GM18499 (cell line): ENCODE measurements around the gene HSD11B1.

ENCODE experiments used
- ATAC-seq: cut with Tn5 transposase; IDR thresholded peaks from one replicate; pipeline ENCODE4 v1.9.1; 2021; ENCODE audit warnings: moderate number of reproducible peaks; ENCODE audit not compliant: insufficient read depth, unreplicated experiment

Gene HSD11B1

DNA sequence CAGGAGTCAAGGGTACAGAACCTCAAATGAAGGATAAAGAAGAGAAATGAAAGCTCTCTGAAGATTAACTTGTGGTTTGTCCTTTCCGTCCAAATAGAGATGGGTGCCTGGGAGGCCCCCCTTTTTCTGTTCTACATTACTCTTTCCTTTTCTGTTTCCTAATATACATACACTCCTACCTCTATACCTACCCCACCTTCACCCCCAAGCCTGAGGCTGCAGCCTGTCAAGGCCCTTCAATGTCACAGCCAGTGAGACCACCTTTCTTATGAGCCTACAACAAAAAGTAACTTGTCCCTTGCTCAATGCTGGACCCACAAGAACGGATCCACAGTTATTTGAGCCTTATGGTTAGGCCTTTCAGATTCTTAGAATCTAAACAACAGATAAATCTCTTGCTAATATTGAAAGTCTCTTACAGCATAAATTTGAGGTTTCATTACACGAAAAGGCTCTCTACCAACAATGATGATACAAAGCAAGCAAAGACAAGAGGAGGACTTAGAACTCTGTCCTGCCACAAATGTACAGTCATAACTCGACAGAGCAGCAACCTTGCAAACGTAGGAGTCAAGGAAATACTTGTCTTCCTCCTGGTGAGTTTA, 47.1 kb downstream of the HSD11B1 start:
- ATAC-seq = peak; percentile 28

DNA sequence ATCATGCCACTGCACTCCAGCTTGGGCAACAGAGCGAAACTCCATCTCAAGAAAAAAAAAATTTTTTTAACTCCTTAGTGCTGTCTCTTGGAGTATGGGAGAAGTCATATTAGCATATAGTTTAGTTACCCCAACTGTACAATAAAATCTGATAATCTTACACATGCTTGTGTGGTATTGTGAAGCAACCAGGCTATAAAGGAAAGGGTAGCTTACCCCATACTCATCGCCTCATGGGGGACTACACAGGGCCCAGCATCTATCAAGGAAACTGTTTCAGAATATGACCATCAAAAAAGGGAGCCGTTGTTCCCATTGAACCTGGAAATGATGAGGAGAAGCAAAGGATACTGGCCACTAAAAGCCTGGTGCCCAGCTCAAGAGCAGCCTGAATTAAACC, 48.2 kb downstream of the HSD11B1 start:
- ATAC-seq = no peak

GRCh38 chr1:209755256-209755655, 50.6 kb downstream of the HSD11B1 start:
- ATAC-seq = no peak

DNA sequence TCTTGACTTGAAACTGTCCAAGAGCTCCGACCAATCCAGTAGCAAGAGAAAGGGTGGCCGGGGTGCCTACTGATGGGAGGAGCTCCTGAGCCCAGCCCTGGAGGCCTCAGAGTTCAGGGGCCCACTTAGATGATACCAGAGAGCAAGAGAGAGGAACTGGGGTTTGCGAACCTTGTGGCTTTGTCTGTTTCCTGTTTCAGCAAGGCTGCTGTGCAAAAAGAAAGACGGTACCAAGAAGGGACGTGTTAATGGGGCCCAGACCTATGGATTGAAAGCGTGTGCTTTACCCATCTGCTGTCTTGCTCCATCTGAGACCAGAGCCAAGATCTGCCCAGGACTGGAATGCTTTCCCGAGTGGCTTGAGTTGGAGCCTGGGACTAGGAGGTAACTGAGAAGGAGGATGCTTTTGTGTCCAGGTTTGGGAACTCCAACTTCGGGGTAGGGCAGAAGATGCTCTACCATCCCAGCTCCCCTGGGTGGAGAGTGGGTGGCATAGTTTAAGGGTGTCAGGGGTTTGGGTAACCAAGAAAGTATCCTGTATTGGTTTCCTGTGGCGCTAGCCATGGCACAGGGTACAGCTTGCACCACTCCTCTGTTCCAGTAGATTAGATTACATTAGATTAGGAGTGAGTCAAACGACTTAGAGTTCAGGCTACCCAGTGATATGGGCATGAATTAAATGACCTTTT, 51.4 kb downstream of the HSD11B1 start, which contains the start of gene TRAF3IP3:
Gene TRAF3IP3, plus strand, starts transcription at position 128 of the 689 bp plus-strand sequence. CDS start 3,987 bp downstream, outside the sequence.
- ATAC-seq = peak; percentile 58

GRCh38 chr1:209756615-209757445, 52.2 kb downstream of the HSD11B1 start:
- no peak for ATAC-seq

DNA sequence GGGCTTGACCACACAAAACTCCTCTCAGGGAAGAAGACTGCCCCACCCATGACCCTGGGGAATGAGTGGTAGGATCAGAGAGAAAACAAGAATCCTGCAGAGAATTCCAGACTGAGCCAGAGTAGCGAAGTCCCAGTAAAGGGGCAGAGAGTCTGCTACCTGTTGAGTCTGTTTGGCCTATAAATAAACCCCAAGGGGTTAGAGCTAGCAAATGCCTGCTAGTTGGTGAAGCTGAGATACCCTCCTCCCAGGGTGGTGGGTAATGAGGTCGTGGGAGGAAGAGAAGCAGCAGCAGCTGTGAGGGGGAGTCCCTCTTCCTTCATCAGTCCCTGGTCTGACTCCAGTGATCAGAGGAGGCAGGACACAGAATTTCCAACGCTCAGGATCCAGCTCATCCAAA, 53.8 kb downstream of the HSD11B1 start:
- no peak for ATAC-seq

GRCh38 chr1:209759829-209760359, 55.2 kb downstream of the HSD11B1 start:
- ATAC-seq = no peak

DNA sequence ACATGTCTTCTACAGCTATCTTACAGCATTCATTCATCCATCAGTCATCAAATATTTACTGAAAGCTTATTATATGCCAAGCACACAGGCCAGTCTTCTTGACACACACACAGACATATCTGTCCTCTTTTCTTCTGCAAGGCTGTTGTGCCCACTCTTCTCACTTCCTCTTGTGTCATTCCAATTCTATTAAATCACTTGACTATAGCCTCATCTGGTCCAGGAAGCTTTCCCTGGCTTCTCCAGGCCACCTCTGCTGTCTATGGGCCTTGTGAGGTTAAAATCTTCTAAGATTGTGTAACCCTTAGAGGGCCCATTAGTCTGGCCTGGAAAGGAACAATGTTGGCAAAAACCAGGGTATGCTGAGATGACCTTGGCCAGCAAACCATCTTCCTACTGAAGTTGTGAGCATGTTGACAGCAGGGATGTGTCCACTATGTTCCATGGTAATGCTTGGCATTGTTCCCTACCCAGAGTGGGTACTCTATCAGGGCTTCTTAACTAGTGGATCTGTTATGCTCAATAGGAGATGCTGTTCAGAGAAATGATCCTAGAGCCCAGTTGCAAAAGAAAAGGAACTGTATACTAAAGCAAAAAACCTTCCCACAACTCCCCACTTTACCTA, 56.5 kb downstream of the HSD11B1 start:
- ATAC-seq = no peak

GRCh38 chr1:209766051-209766450, 61.4 kb downstream of the HSD11B1 start:
- no peak for ATAC-seq

- ATAC-seq = no peak
Observed at GRCh38 chr1:209767096-209767495, 62.5 kb downstream of the HSD11B1 start.

GRCh38 chr1:209767706-209768105, 63.1 kb downstream of the HSD11B1 start:
- ATAC-seq = no peak

DNA sequence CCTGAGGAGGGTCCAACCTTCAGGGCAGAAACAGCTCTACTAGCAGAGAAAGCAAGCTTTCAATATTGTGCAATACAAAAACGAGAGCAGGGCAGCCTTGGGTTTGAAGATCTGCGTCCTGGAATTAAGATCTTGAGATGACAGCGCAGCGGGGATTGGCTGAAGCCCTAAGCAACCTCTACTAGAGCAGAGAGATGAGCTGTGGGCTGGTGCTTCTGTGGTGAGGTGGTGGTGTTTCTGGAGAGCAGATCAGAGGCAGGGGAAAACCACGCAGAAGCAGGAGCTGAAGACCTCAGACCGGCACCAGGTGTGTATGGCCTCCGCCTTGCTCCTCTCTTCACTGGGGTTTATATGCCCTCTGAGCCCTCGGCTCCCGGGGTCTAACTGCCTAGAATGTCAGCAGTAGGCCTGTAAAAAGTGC, 63.7 kb downstream of the HSD11B1 start:
- peak; percentile 84 for ATAC-seq

DNA sequence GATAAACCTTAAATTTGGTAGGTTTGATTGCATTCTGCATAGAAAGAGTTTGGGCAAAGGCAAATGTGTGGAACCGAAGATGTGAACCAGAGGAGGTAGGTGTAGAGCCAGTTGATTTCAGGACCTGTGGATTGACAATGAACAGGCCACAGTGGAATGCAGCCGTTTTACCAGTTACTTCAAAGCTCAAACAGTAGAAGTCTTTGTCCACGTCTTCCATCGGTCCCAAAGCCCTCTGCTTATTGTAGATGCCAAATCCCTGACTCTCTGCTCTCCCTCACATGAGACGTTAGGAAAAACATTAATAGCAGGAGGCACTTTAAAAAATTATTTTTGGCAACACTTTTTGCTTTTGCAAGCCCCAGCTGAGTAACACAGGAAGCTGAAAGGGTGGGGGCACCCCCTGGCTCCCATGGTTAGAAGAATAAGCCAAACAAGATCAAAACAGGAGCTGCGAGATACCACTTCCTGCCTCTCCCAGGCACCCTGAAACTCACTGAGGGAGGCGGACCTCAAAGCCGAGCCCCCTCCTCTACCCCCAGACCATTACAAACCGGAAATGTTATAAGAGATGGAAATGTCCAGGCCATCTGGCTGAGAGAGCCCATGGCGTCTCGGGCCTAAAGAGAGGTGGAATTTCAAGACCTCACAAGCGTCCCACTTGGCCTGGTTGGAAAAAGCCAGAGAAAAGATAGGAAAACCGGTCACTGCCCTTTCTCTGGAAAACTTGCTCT, 64.7 kb downstream of the HSD11B1 start:
- peak; percentile 54 for ATAC-seq

DNA sequence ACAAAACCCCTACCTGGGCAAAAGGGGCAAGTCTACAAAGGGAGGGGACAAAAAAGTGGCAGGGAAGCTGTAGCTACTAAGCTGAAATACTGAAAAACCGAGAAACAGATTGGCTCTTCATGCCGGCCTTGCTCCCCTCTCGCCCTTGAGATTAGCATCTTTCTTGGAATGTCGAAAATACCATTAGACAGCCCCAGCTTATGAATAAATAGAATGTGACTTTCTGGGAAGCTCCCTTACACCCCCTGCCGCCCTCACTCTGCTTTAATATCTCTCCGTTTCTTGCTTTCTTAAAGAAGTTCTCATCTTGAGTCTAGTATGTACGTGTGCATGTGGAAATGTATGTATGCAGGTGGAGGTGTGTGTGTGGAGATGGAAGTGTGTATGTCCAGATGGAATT, 65.3 kb downstream of the HSD11B1 start:
- ATAC-seq = no peak

- no peak for ATAC-seq
Observed at GRCh38 chr1:209770636-209771415, 66.2 kb downstream of the HSD11B1 start.

DNA sequence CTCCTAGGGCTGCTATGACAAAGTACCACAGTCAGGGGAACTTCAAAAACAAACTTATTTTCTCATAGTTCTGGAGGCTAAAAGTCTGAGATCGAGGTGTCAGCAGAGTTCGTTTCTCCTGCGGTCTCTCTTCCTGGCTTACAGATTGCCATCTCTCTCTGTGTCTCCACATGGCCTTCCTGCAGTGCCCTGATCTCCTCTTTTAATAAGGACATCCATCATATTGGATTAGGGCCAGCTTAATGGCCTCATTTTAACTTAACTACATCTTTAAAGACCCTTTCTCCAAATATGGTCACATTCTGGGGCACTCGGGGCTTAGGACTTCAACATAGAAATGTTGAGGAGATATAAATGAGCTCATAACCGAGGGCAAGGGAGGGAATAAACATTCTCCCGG, 67.5 kb downstream of the HSD11B1 start:
- no peak for ATAC-seq

- ATAC-seq = peak; percentile 43
Observed at GRCh38 chr1:209774592-209774991, 69.9 kb downstream of the HSD11B1 start.

GRCh38 chr1:209775678-209776077, 71.0 kb downstream of the HSD11B1 start:
- ATAC-seq = no peak

GRCh38 chr1:209777587-209777986, 72.9 kb downstream of the HSD11B1 start:
- no peak for ATAC-seq
